B cell (primary cell): ENCODE results near the gene OR6N1.

Source experiments
- EZH2 ChIP-seq: IDR thresholded peaks from 2 replicates; pipeline ENCODE4 v1.6.1; 2012; ENCODE audit warnings: borderline replicate concordance, low read depth, mild to moderate bottlenecking, moderate library complexity, low read length; ENCODE audit not compliant: insufficient read depth, poor library complexity, severe bottlenecking
- TF ChIP-seq, protein P1 (sequence below): fragments of 200-600 bp; IDR thresholded peaks from one replicate; pipeline ENCODE4 v1.8.0; 2022; ENCODE audit warnings: antibody characterized with exemption, mild to moderate bottlenecking

GRCh38 chr1:158800526-158800925, 28.5 kb upstream of the OR6N1 start:
- TF ChIP-seq, protein P1, sequence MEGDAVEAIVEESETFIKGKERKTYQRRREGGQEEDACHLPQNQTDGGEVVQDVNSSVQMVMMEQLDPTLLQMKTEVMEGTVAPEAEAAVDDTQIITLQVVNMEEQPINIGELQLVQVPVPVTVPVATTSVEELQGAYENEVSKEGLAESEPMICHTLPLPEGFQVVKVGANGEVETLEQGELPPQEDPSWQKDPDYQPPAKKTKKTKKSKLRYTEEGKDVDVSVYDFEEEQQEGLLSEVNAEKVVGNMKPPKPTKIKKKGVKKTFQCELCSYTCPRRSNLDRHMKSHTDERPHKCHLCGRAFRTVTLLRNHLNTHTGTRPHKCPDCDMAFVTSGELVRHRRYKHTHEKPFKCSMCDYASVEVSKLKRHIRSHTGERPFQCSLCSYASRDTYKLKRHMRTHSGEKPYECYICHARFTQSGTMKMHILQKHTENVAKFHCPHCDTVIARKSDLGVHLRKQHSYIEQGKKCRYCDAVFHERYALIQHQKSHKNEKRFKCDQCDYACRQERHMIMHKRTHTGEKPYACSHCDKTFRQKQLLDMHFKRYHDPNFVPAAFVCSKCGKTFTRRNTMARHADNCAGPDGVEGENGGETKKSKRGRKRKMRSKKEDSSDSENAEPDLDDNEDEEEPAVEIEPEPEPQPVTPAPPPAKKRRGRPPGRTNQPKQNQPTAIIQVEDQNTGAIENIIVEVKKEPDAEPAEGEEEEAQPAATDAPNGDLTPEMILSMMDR = no peak
- no peak for TF ChIP-seq EZH2
